BLaER1 treated with 17β-estradiol and CSF1 and Interleukin-3, amounts not matched to agents 10 nM and 100 nM (cell line): ENCODE results near the gene DISC1.

ENCODE experiments used
- H3K27ac ChIP-seq, 11 experiments: shearing (Covaris generic); formaldehyde crosslinking; 2 replicates each; pipeline ENCODE4 v1.8.1; 2022
- H3K27me3 ChIP-seq, 11 experiments: shearing (Covaris generic); formaldehyde crosslinking; 2 replicates each; pipeline ENCODE4 v1.8.1; 2022
- H3K36me3 ChIP-seq, 11 experiments: shearing (Covaris generic); formaldehyde crosslinking; 2 replicates each; pipeline ENCODE4 v1.8.1; 2022
- H3K4me1 ChIP-seq, 10 experiments: shearing (Covaris generic); formaldehyde crosslinking; 2 replicates each; pipeline ENCODE4 v1.8.1; 2022
- H3K4me2 ChIP-seq, 11 experiments: shearing (Covaris generic); formaldehyde crosslinking; 2 replicates each; pipeline ENCODE4 v1.8.1; 2022
- H3K4me3 ChIP-seq, 10 experiments: shearing (Covaris generic); formaldehyde crosslinking; 2 replicates each; pipeline ENCODE4 v1.8.1; 2022
- H3K9ac ChIP-seq, 11 experiments: shearing (Covaris generic); formaldehyde crosslinking; 2 replicates each; pipeline ENCODE4 v1.8.1; 2022
- H3K9me3 ChIP-seq, 11 experiments: shearing (Covaris generic); formaldehyde crosslinking; replicated peaks in 1 of 11; 2 replicates each; pipeline ENCODE4 v1.8.1; 2022
- H4K20me1 ChIP-seq, 11 experiments: shearing (Covaris generic); formaldehyde crosslinking; 2 replicates each; pipeline ENCODE4 v1.8.1; 2022
- Cebpa-rat ChIP-seq, 11 experiments: shearing (Covaris generic); IDR thresholded peaks; 2 replicates each; pipeline ENCODE4 v1.8.1; 2022

Gene DISC1

DNA sequence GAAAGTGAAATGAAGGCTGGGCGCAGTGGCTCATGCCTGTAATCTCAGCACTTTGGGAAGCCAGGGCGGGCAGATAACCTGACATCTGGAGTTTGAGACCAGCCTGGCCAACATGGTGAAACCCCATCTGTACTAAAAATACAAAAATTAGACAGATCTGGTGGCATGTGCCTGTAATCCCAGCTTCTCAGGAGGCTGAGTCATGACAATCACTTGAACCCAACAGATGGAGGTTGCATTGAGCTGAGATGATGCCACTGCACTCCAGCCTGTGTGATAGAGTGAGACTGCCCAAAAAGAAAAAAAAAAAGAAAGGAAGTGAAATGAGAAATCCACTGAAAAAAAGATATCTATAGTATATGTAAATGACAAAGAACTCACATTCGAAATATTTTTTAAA lies 439.9 kb downstream of the DISC1 start:
- Histone ChIP-seq H3K4me1 (no peaks in the 10 kb centered on the region), H4K20me1 (no peaks in the 10 kb centered on the region), H3K36me3 (no peaks in the 10 kb centered on the region), H3K4me2 (no peak overlapping the region), H3K4me3 (no peak overlapping the region), H3K27ac (no peak overlapping the region), H3K9me3 (0 out of 22 replicates have a peak, but pooled peaks cover 0 to 4% (median 0%) of the 10 kb centered on the region in 11 experiments), H3K9ac (no peak overlapping the region), H3K27me3 (no peaks in the 10 kb centered on the region)
- TF ChIP-seq Cebpa-rat (IDR thresholded peaks at IDR 0.05), result no peak

DNA sequence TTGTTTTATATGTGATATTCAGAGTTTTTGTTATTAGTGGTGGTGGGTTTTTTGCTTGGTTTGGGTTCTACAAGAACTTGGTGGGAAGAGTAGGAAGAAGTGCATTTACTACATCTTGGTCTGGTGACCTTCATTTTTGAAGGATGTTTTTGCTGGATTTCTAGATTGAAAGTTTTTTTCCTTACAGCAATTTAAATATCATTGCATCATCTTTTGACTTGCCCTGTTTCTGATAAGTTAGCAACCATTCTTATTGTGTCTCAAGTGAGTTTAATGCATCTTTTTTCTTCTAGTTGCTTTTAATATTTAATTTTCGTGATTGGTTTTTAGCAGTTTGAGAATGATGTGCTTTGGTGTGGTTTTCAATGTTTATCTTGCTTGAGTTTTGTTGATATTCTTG lies 447.7 kb downstream of the DISC1 start:
- Histone ChIP-seq H3K36me3 (no peaks in the 10 kb centered on the region), H3K9ac (no peak overlapping the region), H3K27ac (no peak overlapping the region), H3K9me3 (0 out of 22 replicates have a peak, but pooled peaks cover 0 to 3% (median 0%) of the 10 kb centered on the region in 11 experiments), H3K27me3 (no peaks in the 10 kb centered on the region; a peak in 1 of 22 replicates), H3K4me2 (no peak overlapping the region), H3K4me1 (no peaks in the 10 kb centered on the region), H4K20me1 (no peaks in the 10 kb centered on the region), H3K4me3 (no peak overlapping the region)
- no peak for TF ChIP-seq Cebpa-rat (IDR thresholded peaks at IDR 0.05)

DNA sequence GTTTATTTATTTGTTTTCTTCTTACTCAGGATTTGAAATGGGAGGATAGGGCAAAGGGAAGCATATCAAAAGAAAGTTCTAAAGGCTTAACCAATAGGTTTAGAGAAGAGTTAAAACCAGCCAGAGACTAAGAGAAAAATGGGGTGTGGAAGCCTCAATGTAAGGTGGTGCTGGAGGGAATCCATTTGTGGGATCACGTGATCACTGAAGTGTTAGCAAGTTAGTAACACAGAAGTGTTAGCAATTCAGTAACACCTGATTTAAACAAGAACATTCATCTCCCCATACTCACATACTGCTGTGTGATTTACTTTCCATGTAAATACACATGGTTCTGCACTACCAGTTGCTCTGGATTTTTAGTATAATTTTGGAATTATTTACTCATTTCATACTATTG lies 451.2 kb downstream of the DISC1 start:
- Histone ChIP-seq H3K4me1 (no peaks in the 10 kb centered on the region), H3K4me3 (no peak overlapping the region), H3K27me3 (no peaks in the 10 kb centered on the region; a peak in 1 of 22 replicates), H3K4me2 (no peak overlapping the region), H3K9ac (no peak overlapping the region), H3K36me3 (no peaks in the 10 kb centered on the region), H4K20me1 (no peaks in the 10 kb centered on the region), H3K9me3 (peaks cover 0 to 13% (median 0%) of the 10 kb centered on the region in 11 experiments; a peak in 2 of 22 replicates), H3K27ac (no peak overlapping the region)
- no peak for TF ChIP-seq Cebpa-rat (IDR thresholded peaks at IDR 0.05)

DNA sequence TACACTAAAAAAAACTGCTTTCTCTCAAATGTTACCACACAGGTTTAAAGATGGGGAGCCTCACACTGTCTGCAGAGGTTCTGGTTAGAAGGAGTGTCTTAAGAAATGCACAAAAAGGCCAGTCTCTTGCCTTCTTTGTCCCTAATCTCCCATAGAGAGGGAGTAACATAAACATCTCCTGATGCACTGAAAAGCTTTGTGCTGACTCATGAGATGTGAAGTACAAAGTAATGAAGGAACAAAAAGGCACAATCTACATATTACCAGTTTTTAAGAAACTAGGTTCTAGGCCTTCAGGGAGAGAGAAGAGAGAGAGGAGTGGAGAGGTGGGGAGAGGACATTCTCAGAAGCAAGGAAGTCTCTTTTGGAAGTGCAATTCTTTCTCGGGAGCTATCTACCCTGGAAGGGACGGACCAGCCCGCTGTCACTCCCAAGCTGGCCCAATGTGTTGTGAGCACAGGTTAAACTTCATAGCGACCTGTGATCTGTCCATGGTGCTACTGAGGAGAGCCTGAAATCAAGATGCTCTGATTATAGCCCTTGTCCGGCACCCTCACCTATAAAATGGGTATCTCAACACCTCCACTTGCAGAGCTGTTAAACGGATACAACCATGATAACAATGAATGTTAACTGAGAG lies 458.1 kb downstream of the DISC1 start:
- Histone ChIP-seq H3K9ac (no peak overlapping the region), H3K4me3 (no peak overlapping the region), H4K20me1 (no peaks in the 10 kb centered on the region), H3K4me1 (no peaks in the 10 kb centered on the region), H3K36me3 (no peaks in the 10 kb centered on the region), H3K4me2 (no peak overlapping the region), H3K27me3 (no peaks in the 10 kb centered on the region), H3K27ac (no peak overlapping the region), H3K9me3 (peaks cover 0 to 13% (median 0%) of the 10 kb centered on the region in 11 experiments; a peak in 2 of 22 replicates)
- no peak for TF ChIP-seq Cebpa-rat (IDR thresholded peaks at IDR 0.05)

DNA sequence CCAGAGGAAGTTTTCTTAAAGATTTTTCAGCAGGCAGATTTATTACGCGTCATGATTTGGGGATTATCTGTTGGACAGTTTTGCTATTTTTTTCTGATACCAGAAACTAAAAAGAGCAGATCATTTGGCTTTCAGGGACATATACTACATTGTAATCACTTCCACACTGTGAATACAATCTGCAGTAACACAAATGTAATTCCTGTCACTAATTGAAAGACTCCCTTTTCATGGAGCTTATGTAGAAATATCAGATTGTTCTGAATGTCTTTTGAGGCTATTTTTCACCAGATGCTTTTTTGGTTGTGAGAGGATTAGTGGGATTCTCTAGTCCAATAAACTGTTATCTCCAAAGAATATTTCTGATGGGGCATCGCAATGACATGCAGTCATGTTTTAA lies 464.2 kb downstream of the DISC1 start:
- H3K27ac ChIP-seq, result no peak overlapping the region
- no peaks in the 10 kb centered on the region for H3K9me3 ChIP-seq
- no peak for TF ChIP-seq Cebpa-rat (IDR thresholded peaks at IDR 0.05)
- H3K4me3 ChIP-seq, result no peak overlapping the region
- no peaks in the 10 kb centered on the region for H4K20me1 ChIP-seq
- H3K36me3 ChIP-seq, result no peaks in the 10 kb centered on the region
- H3K9ac ChIP-seq, result no peak overlapping the region
- H3K4me1 ChIP-seq, result no peaks in the 10 kb centered on the region
- H3K27me3 ChIP-seq, result no peaks in the 10 kb centered on the region
- no peak overlapping the region for H3K4me2 ChIP-seq
